ENCODE results near the gene KCNJ13. TPM values are rescaled to one million over a fixed set of nuclear protein-coding genes. Genes with fewer than 3 reads are reported as not detected.
"Not testable (repeated sequence)": the region's sequence is repeated elsewhere in the genome, so short reads cannot be mapped to it uniquely, and the experiment has no call there.

Gene KCNJ13
- total RNA-seq, 2 donors from 2014 or later = not detected

- no peak overlapping the region for H3K27ac ChIP-seq
- H3K4me3 ChIP-seq = no peak overlapping the region
- no peak for DNase-seq (ENCODE audit: low spot score)
- H3K4me1 ChIP-seq = peaks cover 0 to 15% of the 10 kb centered on the region in 2 donors
- H3K9me3 ChIP-seq = no peaks in the 10 kb centered on the region
- peaks cover 22% of the 10 kb centered on the region for H3K36me3 ChIP-seq
- TF ChIP-seq CTCF (IDR thresholded peaks at IDR 0.05) = no peak
- no peaks in the 10 kb centered on the region for H3K27me3 ChIP-seq
Observed at GRCh38 chr2:232723027-232723426, 53.3 kb downstream of the KCNJ13 start.

GRCh38 chr2:232721882-232722281, 54.5 kb downstream of the KCNJ13 start:
- Histone ChIP-seq H3K9me3 (no peaks in the 10 kb centered on the region), H3K27me3 (no peaks in the 10 kb centered on the region), H3K36me3 (peaks cover 17% of the 10 kb centered on the region), H3K4me1 (peaks cover 0 to 15% of the 10 kb centered on the region in 2 donors), H3K4me3 (no peak overlapping the region), H3K27ac (no peak overlapping the region)
- no peak for TF ChIP-seq CTCF (IDR thresholded peaks at IDR 0.05)
- DNase-seq (ENCODE audit: low spot score) = no peak

GRCh38 chr2:232721261-232721660, 55.1 kb downstream of the KCNJ13 start:
- no peak for TF ChIP-seq CTCF (IDR thresholded peaks at IDR 0.05)
- H3K27ac ChIP-seq = no peak overlapping the region
- H3K36me3 ChIP-seq = peaks cover 19% of the 10 kb centered on the region
- no peak for DNase-seq (ENCODE audit: low spot score)
- no peaks in the 10 kb centered on the region for H3K9me3 ChIP-seq
- H3K4me3 ChIP-seq = no peak overlapping the region
- H3K4me1 ChIP-seq = peaks cover 0 to 15% of the 10 kb centered on the region in 2 donors
- H3K27me3 ChIP-seq = no peaks in the 10 kb centered on the region

- H3K27me3 ChIP-seq; DNase-seq (ENCODE audit: low spot score); H3K4me3 ChIP-seq; H3K9me3 ChIP-seq; H3K27ac ChIP-seq: not testable (repeated sequence)
- Histone ChIP-seq H3K36me3 (peaks cover 14% of the 10 kb centered on the region), H3K4me1 (peaks cover 0 to 18% of the 10 kb centered on the region in 2 donors)
Observed at GRCh38 chr2:232720056-232720455, 56.3 kb downstream of the KCNJ13 start.

Other genes with a start within 250 kb of the KCNJ13 start
- not detected for gene CHRNG, start 236.9 kb downstream of the KCNJ13 start, total RNA-seq
- 1 to 10 TPM; 1.7 to 2.0 TPM for gene TIGD1, start 226.0 kb downstream of the KCNJ13 start, total RNA-seq
- gene EIF4E2, start 225.9 kb downstream of the KCNJ13 start, total RNA-seq = 10 to 100 TPM; 23.3 to 23.4 TPM
- gene EFHD1, start 143.0 kb downstream of the KCNJ13 start, total RNA-seq = 10 to 100 TPM; 11.4 to 11.5 TPM
- 10 to 100 TPM; 48.4 to 57.1 TPM for gene GIGYF2, start 79.2 kb downstream of the KCNJ13 start, total RNA-seq
- under 1 TPM; 0.12 to 0.30 TPM for gene SNORC, start 93.7 kb upstream of the KCNJ13 start, total RNA-seq
- gene NGEF, start 236.7 kb upstream of the KCNJ13 start, total RNA-seq = 1 to 10 TPM; 1.4 to 4.8 TPM